Mucosa of descending colon (tissue), 3 donors: ENCODE data around the gene STAB1. TPM values are rescaled to one million over a fixed set of nuclear protein-coding genes. Genes with fewer than 3 reads are reported as not detected.

Experiments
- ATAC-seq: fragments of 200-7000 bp; cut with Tn5 transposase; one replicate; pipeline ENCODE4 v1.9.1; 2020; ENCODE audit warnings: mild to moderate bottlenecking, moderate library complexity
- DNase-seq, 3 donors: peaks; one replicate each; pipeline ENCODE4 v3.0.0-alpha.2; 2020
- H3K36me3 ChIP-seq: fragments of 200-600 bp; one replicate; pipeline ENCODE4 v1.8.0; 2021; ENCODE audit warnings: low read depth, mild to moderate bottlenecking
- H3K4me1 ChIP-seq: fragments of 200-600 bp; one replicate; pipeline ENCODE4 v1.8.0; 2021; ENCODE audit warnings: low read depth, mild to moderate bottlenecking
- H3K4me3 ChIP-seq: fragments of 200-600 bp; one replicate; pipeline ENCODE4 v1.8.0; 2021; ENCODE audit warnings: mild to moderate bottlenecking
- H3K9me3 ChIP-seq: fragments of 200-600 bp; one replicate; pipeline ENCODE4 v1.8.0; 2021; ENCODE audit warnings: mild to moderate bottlenecking
- intact Hi-C, 2 donors: fragments of 100-400 bp; cut with DNase I in 1 of 2; cut with micrococcal nuclease in 1 of 2; formaldehyde crosslinking; loops; one replicate each; pipeline versions ENCODE4 v1.11.0 to v1.11.1; 2022; cut with DNase I, micrococcal nuclease
- total RNA-seq, 3 donors: library from RNA; stranded (reverse); fragmentation: NEBNext Ultra II Directional in 2 of 3; extraction: Animal tissue kit (Norgen Biotek cat#: 25700) in 2 of 3; gene quantifications; one replicate each; pipeline versions ENCODE4 v1.2.1 to v1.2.4, GENCODE V29; 2021 to 2023
- TF ChIP-seq, protein P1 (sequence below): fragments of 200-600 bp; IDR thresholded peaks from one replicate; pipeline ENCODE4 v1.8.0; 2022; ENCODE audit warnings: antibody characterized with exemption, mild to moderate bottlenecking
- donor health status: DM: no; HTN: no; CAD: no; lungs with moderate emphysema.
- donor health status: DM: no; HTN: no; CAD: no.
- donor health status: DM: no; HTN: yes; CAD: no.

STAB1 gene
- total RNA-seq, 3 donors from 2014 or later, result 51.7 to 187 (median 145) TPM

GRCh38 chr3:52450489-52451236 is 44.5 kb upstream of the STAB1 start:
- peaks cover 7% of the 10 kb centered on the region for H3K4me1 ChIP-seq

DNA sequence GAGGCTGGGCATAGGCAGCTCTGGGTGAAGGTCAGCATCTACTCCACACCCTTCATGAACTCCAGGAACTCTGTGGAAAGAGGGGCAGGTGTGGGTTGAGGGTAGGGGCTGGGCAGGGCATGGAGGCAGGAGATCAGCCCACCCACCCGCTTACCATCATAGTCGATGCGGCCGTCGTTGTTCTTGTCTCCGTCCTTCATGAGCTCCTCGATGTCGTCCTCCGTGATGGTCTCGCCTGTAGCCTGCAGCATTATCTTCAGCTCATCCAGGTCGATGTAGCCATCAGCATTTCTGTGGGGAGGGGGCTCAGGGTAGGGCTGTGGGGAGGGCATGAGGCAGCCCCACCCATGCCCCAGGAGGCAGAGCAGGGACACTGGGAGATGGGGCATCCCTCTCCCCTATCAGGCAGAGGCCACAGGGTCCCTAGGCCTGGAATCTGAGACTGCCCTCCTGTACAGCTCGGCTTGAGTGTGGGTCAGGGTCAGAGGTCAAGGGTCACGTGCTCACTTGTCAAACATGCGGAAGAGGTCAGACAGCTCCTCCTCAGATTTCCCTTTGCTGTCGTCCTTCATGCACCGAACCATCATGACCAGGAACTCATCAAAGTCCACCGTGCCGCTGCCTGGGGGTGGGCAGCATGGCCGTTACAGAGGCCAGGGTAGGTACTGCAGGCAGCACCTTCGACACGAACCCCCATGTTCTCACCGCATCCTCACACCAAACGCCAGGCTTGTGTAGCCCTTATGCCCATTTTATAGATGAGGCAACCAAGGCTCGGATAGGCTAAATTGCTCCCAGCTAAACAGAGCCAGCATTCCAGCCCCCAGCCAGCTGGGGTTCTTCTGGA is 43.7 kb upstream of the STAB1 start:
- DNase-seq, result no peak
- H3K9me3 ChIP-seq, result no peaks in the 10 kb centered on the region
- H3K36me3 ChIP-seq, result no peaks in the 10 kb centered on the region
- no peak for ATAC-seq
- TF ChIP-seq, protein P1, sequence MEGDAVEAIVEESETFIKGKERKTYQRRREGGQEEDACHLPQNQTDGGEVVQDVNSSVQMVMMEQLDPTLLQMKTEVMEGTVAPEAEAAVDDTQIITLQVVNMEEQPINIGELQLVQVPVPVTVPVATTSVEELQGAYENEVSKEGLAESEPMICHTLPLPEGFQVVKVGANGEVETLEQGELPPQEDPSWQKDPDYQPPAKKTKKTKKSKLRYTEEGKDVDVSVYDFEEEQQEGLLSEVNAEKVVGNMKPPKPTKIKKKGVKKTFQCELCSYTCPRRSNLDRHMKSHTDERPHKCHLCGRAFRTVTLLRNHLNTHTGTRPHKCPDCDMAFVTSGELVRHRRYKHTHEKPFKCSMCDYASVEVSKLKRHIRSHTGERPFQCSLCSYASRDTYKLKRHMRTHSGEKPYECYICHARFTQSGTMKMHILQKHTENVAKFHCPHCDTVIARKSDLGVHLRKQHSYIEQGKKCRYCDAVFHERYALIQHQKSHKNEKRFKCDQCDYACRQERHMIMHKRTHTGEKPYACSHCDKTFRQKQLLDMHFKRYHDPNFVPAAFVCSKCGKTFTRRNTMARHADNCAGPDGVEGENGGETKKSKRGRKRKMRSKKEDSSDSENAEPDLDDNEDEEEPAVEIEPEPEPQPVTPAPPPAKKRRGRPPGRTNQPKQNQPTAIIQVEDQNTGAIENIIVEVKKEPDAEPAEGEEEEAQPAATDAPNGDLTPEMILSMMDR, result no peak
- no peak overlapping the region for H3K4me3 ChIP-seq
- intact Hi-C loops, result no loop called here
- H3K4me1 ChIP-seq, result peaks cover 11% of the 10 kb centered on the region

More at GRCh38 chr3:52450489-52451236, 44.5 kb upstream of the STAB1 start:
- H3K36me3 ChIP-seq, result no peaks in the 10 kb centered on the region
- TF ChIP-seq, protein P1, result no peak
- no peak for DNase-seq
- H3K9me3 ChIP-seq, result no peaks in the 10 kb centered on the region
- no peak overlapping the region for H3K4me3 ChIP-seq
- no peak for ATAC-seq
- intact Hi-C loops, result no loop called here

DNA sequence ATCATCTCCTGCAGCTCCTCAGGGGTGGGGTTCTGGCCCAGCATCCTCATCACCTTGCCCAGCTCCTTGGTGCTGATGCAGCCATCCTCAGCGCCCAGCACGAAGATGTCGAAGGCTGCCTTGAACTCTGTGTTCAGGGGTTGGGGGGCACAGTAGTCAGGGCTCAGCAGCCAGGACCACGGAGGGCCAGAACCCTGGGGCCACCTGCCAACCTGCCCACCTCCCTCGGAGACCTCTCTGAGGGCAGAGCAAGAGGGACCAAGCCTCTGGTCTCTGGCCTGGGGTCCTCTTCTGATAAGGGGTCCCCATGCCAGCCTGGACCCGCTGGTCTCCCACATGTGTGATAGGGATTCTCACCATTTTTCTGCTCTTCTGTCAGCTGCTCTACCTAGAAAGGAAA is 43.0 kb upstream of the STAB1 start:
- DNase-seq (no peak), ATAC-seq (no peak)
- no peaks in the 10 kb centered on the region for H3K9me3 ChIP-seq
- TF ChIP-seq, protein P1, result no peak
- peaks cover 11% of the 10 kb centered on the region for H3K4me1 ChIP-seq
- H3K4me3 ChIP-seq, result no peak overlapping the region
- intact Hi-C loops, result no loop called here
- H3K36me3 ChIP-seq, result no peaks in the 10 kb centered on the region

GRCh38 chr3:52452570-52453221 is 42.4 kb upstream of the STAB1 start:
- TF ChIP-seq, protein P1, result no peak
- H3K9me3 ChIP-seq, result no peaks in the 10 kb centered on the region
- no peak for DNase-seq
- no peak overlapping the region for H3K4me3 ChIP-seq
- intact Hi-C loops, result no loop called here
- peaks cover 11% of the 10 kb centered on the region for H3K4me1 ChIP-seq
- no peak for ATAC-seq
- H3K36me3 ChIP-seq, result no peaks in the 10 kb centered on the region

DNA sequence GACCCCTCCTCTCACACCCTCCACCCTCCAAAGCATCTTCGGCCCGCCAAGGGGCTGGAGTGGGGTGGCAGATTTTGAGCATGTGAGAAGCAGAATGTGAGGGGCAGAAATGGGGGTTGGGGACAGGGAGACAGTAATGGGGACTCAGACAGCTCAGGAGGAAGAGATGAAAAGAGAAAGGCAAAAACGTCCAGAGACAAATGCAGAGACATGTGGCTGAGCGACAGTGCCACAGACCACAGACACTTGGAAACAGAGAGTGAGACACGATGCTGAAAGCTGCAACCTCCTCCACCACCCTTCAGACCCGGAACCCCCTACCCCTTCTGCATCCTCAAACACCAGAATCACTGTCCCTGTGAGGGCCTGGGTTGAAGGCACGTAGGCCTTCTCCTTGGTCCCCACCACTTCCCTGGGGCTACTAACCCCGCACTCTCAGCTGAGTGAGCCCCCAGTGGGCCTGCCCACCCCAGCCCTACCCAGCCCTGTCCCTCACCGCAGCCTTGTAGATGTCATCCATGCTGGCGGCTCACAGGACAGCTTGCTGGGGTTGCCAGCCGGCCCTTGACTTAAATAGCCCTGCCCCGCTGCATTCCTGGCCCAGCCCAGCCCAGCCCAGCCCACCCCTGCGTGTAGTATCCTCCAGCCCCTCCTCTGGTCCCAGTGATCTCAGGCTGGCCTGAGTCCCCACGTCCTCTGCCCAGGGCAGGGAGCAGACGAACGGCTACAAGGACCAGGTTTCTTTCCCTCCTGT is 41.5 kb upstream of the STAB1 start, which contains the start of gene TNNC1:
Gene TNNC1 (minus strand): TSS at position 546 of the 754 bp plus-strand sequence. CDS start 26 bp downstream, at position 520.
- Histone ChIP-seq H3K9me3 (no peaks in the 10 kb centered on the region), H3K4me1 (peaks cover 11% of the 10 kb centered on the region), H3K36me3 (no peaks in the 10 kb centered on the region), H3K4me3 (no peak within 1 kb of the TSS)
- DNase-seq, result no peak
- TF ChIP-seq, protein P1, result no peak
- intact Hi-C loops, result no loop called here
- no peak for ATAC-seq
